Upper lobe of left lung (tissue), 6 donors: Measurements from ENCODE around the gene FBXO8. TPM values are rescaled to one million over a fixed set of nuclear protein-coding genes. Genes with fewer than 3 reads are reported as not detected.

Experiments
- ATAC-seq, 2 donors: fragments of 200-7000 bp; cut with Tn5 transposase; one replicate each; pipeline ENCODE4 v1.9.1; 2022; ENCODE audit warnings: mild to moderate bottlenecking in 2 of 2, moderate library complexity in 2 of 2; ENCODE audit not compliant: low FRiP score in 2 of 2
- DNase-seq, 2 donors: peaks; one replicate each; pipeline ENCODE4 v3.0.0-alpha.2; 2019 to 2020
- H3K27ac ChIP-seq, 4 donors: fragments of 200-600 bp; sonication (generic); one replicate each; pipeline ENCODE4 v1.5.1; 2016 to 2019
- H3K27me3 ChIP-seq, 4 donors: fragments of 200-600 bp; sonication (generic); one replicate each; pipeline ENCODE4 v1.5.1; 2017 to 2019
- H3K36me3 ChIP-seq, 4 donors: fragments of 200-600 bp; sonication (generic); one replicate each; pipeline ENCODE4 v1.5.1; 2016 to 2019
- H3K4me1 ChIP-seq, 4 donors: fragments of 200-600 bp; sonication (generic); one replicate each; pipeline ENCODE4 v1.5.1; 2018 to 2019
- H3K4me3 ChIP-seq, 4 donors: fragments of 200-600 bp; sonication (generic); one replicate each; pipeline ENCODE4 v1.5.1; 2017 to 2019; ENCODE audit warnings: mild to moderate bottlenecking in 2 of 4, moderate library complexity in 1 of 4
- H3K9me3 ChIP-seq, 4 donors: fragments of 200-600 bp; sonication (generic); one replicate each; pipeline ENCODE4 v1.5.1; 2018 to 2019
- EP300 ChIP-seq, 4 donors: sonication (generic); formaldehyde crosslinking; IDR thresholded peaks; one replicate each; pipeline ENCODE4 v1.5.1; 2017; ENCODE audit warnings: antibody characterized with exemption in 4 of 4, control low read depth in 2 of 4
- POLR2A ChIP-seq, 4 donors: fragments of 450-650 bp; IDR thresholded peaks; one replicate each; pipeline ENCODE4 v1.5.1; 2016 to 2017; ENCODE audit warnings: antibody characterized with exemption in 4 of 4, mild to moderate bottlenecking in 2 of 4
- POLR2AphosphoS5 ChIP-seq, 2 donors: sonication (generic); formaldehyde crosslinking; IDR thresholded peaks; one replicate each; pipeline ENCODE4 v1.5.1; 2017; ENCODE audit warnings: antibody characterized with exemption in 2 of 2
- WGBS, 2 donors: methylation state at CpG; one replicate each; pipeline ENCODE4 v1.1.5; 2017 to 2018; 5-methylcytosine and 5-hydroxymethylcytosine counted together
- total RNA-seq, 6 donors: library from RNA; depleted of rRNA in 4 of 6; stranded (reverse); fragments of >200 nt in 4 of 6; gene quantifications; one replicate each; pipeline versions ENCODE4 v1.1.0 to v1.2.1, GENCODE V29; 2016 to 2021
- TF ChIP-seq, protein P1 (sequence below), 6 experiments: fragments of 450-650 bp in 4 of 6; fragments of 200-600 bp in 2 of 6; sonication (generic) in 2 of 6; IDR thresholded peaks; one replicate each; pipeline ENCODE4 v1.5.1; 2016 to 2019; ENCODE audit warnings: antibody characterized with exemption in 6 of 6
- donor health status: DM: no; HTN: no; CAD: no; lungs with moderate emphysema.
- donor health status: DM: no; HTN: yes; CAD: no; lungs with severe emphysema.

The FBXO8 gene
- total RNA-seq, 6 donors from 2014 or later, result 13.5 to 48.9 (median 26.1) TPM

DNA sequence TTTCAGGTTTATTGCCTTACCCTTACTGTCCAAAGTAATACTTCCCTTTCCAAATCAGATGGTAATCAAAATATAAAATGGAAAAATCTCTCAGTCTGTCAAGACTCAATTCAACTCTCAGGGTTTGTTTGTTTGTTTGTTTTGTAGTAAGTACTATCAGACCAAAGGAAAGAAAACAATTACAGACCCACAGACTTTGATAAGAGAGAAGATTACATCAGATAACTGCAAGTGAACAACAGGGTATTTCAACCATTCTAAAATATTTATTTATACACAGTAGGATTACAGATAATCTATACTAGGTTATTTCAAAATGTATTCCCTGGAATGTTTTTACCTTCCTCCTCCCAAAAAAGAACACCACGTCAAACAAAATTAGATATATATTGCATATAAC is 28.9 kb downstream of the FBXO8 start:
- DNase-seq, result no peak
- Histone ChIP-seq H3K4me3 (no peak overlapping the region), H3K4me1 (peaks cover 0 to 9% (median 0%) of the 10 kb centered on the region in 4 donors), H3K27ac (no peak overlapping the region), H3K9me3 (no peaks in the 10 kb centered on the region), H3K36me3 (peaks cover 0 to 12% (median 0%) of the 10 kb centered on the region in 4 donors), H3K27me3 (no peaks in the 10 kb centered on the region)
- TF ChIP-seq, protein P1, sequence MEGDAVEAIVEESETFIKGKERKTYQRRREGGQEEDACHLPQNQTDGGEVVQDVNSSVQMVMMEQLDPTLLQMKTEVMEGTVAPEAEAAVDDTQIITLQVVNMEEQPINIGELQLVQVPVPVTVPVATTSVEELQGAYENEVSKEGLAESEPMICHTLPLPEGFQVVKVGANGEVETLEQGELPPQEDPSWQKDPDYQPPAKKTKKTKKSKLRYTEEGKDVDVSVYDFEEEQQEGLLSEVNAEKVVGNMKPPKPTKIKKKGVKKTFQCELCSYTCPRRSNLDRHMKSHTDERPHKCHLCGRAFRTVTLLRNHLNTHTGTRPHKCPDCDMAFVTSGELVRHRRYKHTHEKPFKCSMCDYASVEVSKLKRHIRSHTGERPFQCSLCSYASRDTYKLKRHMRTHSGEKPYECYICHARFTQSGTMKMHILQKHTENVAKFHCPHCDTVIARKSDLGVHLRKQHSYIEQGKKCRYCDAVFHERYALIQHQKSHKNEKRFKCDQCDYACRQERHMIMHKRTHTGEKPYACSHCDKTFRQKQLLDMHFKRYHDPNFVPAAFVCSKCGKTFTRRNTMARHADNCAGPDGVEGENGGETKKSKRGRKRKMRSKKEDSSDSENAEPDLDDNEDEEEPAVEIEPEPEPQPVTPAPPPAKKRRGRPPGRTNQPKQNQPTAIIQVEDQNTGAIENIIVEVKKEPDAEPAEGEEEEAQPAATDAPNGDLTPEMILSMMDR (IDR thresholded peaks at IDR 0.05), result no peak
- TF ChIP-seq POLR2AphosphoS5 (IDR thresholded peaks at IDR 0.05) (no peak), POLR2A (IDR thresholded peaks at IDR 0.05) (no peak), EP300 (IDR thresholded peaks at IDR 0.05) (no peak)
- ATAC-seq, result no peak
- 79 to 90% methylated on average over 1 of the region's 1 CpG for WGBS, 2 donors

DNA sequence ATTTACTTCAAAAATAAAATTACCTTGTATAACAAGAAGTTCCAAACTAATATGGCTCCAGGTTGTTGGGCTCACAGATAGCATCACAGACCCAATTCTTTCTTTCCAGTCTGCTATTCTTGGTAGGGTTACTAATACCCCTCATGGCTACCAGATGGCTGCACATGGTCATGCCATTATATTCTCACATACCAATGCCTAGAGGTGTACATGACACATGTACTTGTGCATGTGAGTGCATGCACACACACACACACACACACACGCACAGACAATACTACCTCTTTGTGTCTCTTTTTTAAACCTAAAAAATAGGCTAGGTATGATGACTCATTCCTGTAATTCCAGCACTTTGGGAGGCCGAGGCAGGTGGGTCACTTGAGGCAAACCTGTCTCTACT is 31.1 kb downstream of the FBXO8 start:
- no peaks in the 10 kb centered on the region for H3K9me3 ChIP-seq
- no peak overlapping the region for H3K4me3 ChIP-seq
- ATAC-seq (no peak), DNase-seq (no peak)
- no peak overlapping the region for H3K27ac ChIP-seq
- peaks cover 0 to 9% (median 0%) of the 10 kb centered on the region in 4 donors for H3K4me1 ChIP-seq
- H3K36me3 ChIP-seq, result peaks cover 0 to 6% (median 0%) of the 10 kb centered on the region in 4 donors
- TF ChIP-seq EP300 (IDR thresholded peaks at IDR 0.05), result no peak
- TF ChIP-seq, protein P1 (IDR thresholded peaks at IDR 0.05), result no peak
- TF ChIP-seq POLR2AphosphoS5 (IDR thresholded peaks at IDR 0.05), result no peak
- TF ChIP-seq POLR2A (IDR thresholded peaks at IDR 0.05), result no peak
- H3K27me3 ChIP-seq, result no peaks in the 10 kb centered on the region
- 56 to 95% methylated on average over 2 of the region's 2 CpGs for WGBS, 2 donors

GRCh38 chr4:174248407-174248806 is 35.1 kb downstream of the FBXO8 start:
- TF ChIP-seq, protein P1 (IDR thresholded peaks at IDR 0.05), result no peak
- TF ChIP-seq POLR2AphosphoS5 (IDR thresholded peaks at IDR 0.05) (no peak), POLR2A (IDR thresholded peaks at IDR 0.05) (no peak), EP300 (IDR thresholded peaks at IDR 0.05) (no peak)
- no peaks in the 10 kb centered on the region for H3K4me1 ChIP-seq
- no peak for DNase-seq
- no peaks in the 10 kb centered on the region for H3K9me3 ChIP-seq
- H3K27me3 ChIP-seq, result no peaks in the 10 kb centered on the region
- WGBS, 2 donors, result 65 to 67% methylated on average over 1 of the region's 1 CpG
- H3K36me3 ChIP-seq, result no peaks in the 10 kb centered on the region
- no peak overlapping the region for H3K4me3 ChIP-seq
- ATAC-seq, result no peak
- no peak overlapping the region for H3K27ac ChIP-seq

DNA sequence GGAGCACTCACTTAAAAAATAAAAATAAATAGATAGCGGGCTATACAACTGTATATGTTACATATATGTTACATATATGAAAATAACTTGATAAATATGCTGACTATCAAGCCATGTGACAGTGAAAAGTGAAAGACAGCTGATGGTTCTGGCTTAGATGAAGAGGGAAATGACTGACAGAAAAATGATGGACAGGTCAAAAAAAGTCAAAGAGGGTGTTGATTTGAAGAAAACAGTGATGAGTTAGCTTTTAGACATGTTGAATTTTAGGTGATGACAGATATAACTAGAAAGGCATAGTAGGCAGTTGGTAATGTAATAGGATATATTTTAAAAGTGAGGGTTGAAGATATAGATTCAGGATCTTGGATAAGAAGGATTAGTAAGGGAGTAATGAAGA is 37.8 kb downstream of the FBXO8 start:
- DNase-seq, result no peak
- H3K4me3 ChIP-seq, result no peak overlapping the region
- no peaks in the 10 kb centered on the region for H3K4me1 ChIP-seq
- H3K9me3 ChIP-seq, result no peaks in the 10 kb centered on the region
- no peaks in the 10 kb centered on the region for H3K27me3 ChIP-seq
- H3K27ac ChIP-seq, result no peak overlapping the region
- TF ChIP-seq POLR2A (IDR thresholded peaks at IDR 0.05), result no peak
- TF ChIP-seq, protein P1 (IDR thresholded peaks at IDR 0.05), result no peak
- no peak for TF ChIP-seq EP300 (IDR thresholded peaks at IDR 0.05)
- TF ChIP-seq POLR2AphosphoS5 (IDR thresholded peaks at IDR 0.05), result no peak
- WGBS, 2 donors, result 96 to 97% methylated on average over 1 of the region's 1 CpG
- no peak for ATAC-seq
- H3K36me3 ChIP-seq, result no peaks in the 10 kb centered on the region

DNA sequence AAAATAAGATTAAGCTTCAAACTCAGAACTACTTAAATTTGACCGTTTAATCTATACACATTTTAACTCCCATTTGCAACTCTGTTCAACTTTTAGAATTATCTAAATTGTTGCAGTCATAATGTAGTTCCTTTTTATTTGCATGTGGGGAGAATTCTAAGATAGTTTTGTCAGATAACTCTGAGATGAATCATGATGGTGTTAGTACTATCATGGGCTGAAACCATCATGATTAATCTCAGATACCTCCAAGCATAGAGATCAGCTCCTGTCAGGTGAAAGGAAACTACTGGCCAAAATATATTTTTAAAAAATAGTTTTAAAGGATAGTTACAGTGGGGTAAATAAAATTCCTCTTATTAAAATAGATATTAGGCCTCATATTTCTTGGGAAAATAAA is 39.0 kb downstream of the FBXO8 start:
- ATAC-seq, result no peak
- Histone ChIP-seq H3K4me3 (no peak overlapping the region), H3K27ac (no peak overlapping the region), H3K4me1 (no peaks in the 10 kb centered on the region), H3K9me3 (no peaks in the 10 kb centered on the region), H3K36me3 (peaks cover 0 to 13% (median 0%) of the 10 kb centered on the region in 4 donors), H3K27me3 (no peaks in the 10 kb centered on the region)
- DNase-seq, result no peak
- TF ChIP-seq EP300 (IDR thresholded peaks at IDR 0.05) (no peak), POLR2AphosphoS5 (IDR thresholded peaks at IDR 0.05) (no peak), POLR2A (IDR thresholded peaks at IDR 0.05) (no peak)
- TF ChIP-seq, protein P1 (IDR thresholded peaks at IDR 0.05), result no peak
- 90 to 94% methylated on average over 1 of the region's 1 CpG for WGBS, 2 donors
